Effector memory CD4-positive, alpha-beta T cell (primary cell): ENCODE measurements around the gene ERCC2.
"Not testable (repeated sequence)": the region's sequence is repeated elsewhere in the genome, so short reads cannot be mapped to it uniquely, and the experiment has no call there.

Experiments used
- DNase-seq, 3 donors: peaks; one replicate each; pipeline ENCODE4 v3.0.0-alpha.2; 2020
- H3K27ac ChIP-seq: 2 replicates; pipeline ENCODE4 v1.7.0; 2013; ENCODE audit warnings: mild to moderate bottlenecking, low read length, moderate library complexity; ENCODE audit not compliant: insufficient read depth, poor library complexity, severe bottlenecking
- H3K27me3 ChIP-seq: replicated peaks from 2 replicates; pipeline ENCODE4 v1.7.0; 2013; ENCODE audit warnings: mild to moderate bottlenecking, low read length; ENCODE audit not compliant: insufficient read depth, control insufficient read depth, poor library complexity, severe bottlenecking
- H3K36me3 ChIP-seq: 2 replicates; pipeline ENCODE4 v1.7.0; 2013; ENCODE audit warnings: mild to moderate bottlenecking, low read length, moderate library complexity; ENCODE audit not compliant: control insufficient read depth, insufficient read depth
- H3K4me1 ChIP-seq: 2 replicates; pipeline ENCODE4 v1.7.0; 2013; ENCODE audit warnings: low read length, mild to moderate bottlenecking; ENCODE audit not compliant: control insufficient read depth, insufficient read depth, poor library complexity, severe bottlenecking
- H3K4me3 ChIP-seq: 2 replicates; pipeline ENCODE4 v1.7.0; 2013; ENCODE audit warnings: low read length, low read depth, mild to moderate bottlenecking; ENCODE audit not compliant: insufficient read depth, poor library complexity, severe bottlenecking
- H3K9me3 ChIP-seq: 2 replicates; pipeline ENCODE4 v1.7.0; 2013; ENCODE audit warnings: mild to moderate bottlenecking, low read length, moderate library complexity; ENCODE audit not compliant: control insufficient read depth

Gene ERCC2

DNA sequence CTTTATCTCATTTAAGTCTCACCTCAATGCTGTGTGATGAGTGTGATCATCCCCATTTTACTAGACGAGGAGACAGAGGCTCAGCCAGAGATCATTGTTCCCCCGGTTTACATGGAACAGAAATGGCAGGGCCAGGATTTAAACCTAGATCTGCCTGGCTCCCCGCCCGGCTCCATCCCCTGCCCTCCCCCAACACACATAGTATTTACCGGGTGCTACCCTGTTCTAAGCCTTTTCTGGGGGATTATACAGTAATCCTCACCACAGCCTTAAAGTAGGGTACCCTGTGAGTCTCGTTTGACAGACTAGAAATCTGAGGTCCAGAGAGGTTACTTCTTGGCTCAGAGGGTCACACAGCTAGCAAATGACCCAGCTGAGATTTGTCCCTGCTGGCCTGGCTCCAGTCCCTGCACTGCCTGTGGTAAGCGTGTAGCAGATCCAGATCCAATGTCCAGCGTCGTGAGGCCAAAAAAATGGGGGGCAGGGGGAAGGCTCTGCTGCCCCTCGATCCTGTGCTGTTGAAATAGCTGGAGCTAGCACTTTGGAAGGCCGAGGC, 33.6 kb downstream of the ERCC2 start:
- Histone ChIP-seq H3K9me3 (no peaks in the 10 kb centered on the region), H3K4me1 (peaks cover 7% of the 10 kb centered on the region), H3K27ac (no peak overlapping the region), H3K4me3 (no peak overlapping the region), H3K27me3 (peaks cover 15% of the 10 kb centered on the region), H3K36me3 (no peaks in the 10 kb centered on the region)
- DNase-seq: no peak

DNA sequence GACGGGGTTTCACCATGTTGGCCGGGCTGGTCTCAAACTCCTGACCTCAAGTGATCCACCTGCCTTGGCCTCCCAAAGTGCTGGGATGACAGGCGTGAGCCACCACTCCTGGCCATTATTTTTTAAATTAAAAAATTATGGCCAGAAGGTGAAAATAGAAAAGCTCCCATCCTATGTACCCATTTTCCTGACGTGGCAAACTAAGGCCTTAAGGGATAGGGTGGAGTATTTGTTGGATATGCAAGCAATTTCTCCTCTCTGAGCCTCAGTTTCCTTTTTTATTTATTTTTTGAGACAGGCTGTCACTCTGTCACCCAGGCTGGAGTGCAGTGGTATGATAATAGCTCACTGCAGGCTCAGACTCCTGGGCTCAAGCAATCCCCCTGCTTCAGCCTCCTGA, 35.5 kb downstream of the ERCC2 start:
- H3K27me3 ChIP-seq, DNase-seq, H3K4me3 ChIP-seq, H3K36me3 ChIP-seq, H3K4me1 ChIP-seq, H3K27ac ChIP-seq, H3K9me3 ChIP-seq: not testable (repeated sequence)

DNA sequence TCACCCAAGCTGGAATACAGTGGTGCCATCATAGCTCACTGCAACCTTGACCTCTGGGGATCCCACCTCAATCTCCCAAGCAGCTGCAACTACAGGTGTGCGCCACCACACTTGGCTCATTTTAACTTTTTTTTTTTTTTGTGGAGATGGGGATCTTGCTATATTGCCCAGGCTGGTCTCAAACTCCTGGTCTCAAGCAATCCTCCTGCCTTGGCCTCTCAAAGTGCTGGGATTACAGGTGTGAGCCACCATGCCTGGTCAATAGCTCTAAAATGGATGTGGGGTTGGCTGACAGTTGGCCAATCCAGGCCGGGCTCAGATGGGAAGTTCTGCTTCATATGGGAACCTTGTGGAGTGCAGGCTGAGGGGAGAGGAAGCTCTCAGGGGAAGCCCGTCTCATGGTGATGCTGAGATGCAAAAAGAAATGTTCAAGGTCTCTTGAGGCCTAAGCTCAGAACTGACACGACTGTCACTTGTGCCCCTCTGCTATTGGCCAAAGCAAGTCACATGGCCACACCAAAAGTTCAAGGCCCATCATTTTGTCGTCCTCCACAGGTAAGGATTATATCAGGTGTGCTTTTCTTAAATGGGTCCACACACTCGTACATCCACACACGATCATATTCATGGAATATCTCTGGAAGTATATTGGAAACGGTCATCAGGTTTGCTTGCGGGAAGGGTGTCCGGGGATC, 36.6 kb downstream of the ERCC2 start:
- no peaks in the 10 kb centered on the region for H3K27me3 ChIP-seq
- no peaks in the 10 kb centered on the region for H3K9me3 ChIP-seq
- H3K4me3 ChIP-seq: no peak overlapping the region
- no peaks in the 10 kb centered on the region for H3K4me1 ChIP-seq
- DNase-seq: no peak
- no peaks in the 10 kb centered on the region for H3K36me3 ChIP-seq
- H3K27ac ChIP-seq: no peak overlapping the region

DNA sequence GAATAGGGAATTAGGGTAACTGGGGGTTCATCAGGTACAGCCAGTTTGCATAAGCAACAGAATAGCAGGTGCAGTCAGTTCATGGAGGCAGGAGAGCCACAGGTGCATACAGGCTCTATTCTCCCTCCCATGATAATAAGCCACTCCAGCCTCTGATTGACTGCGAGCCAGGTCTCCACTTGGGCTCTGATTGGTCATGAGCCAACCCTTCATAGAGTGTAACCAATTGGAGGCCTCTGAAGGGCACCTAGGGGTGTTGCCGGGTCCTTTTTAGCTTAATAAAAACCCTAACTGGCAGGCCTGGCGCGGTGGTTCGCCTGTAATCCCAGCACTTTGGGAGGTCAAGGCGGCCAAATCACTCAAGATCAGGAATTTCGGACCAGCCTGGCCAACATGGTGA, 39.0 kb downstream of the ERCC2 start:
- DNase-seq: no peak
- Histone ChIP-seq H3K36me3 (no peaks in the 10 kb centered on the region), H3K4me3 (no peak overlapping the region), H3K27ac (no peak overlapping the region), H3K9me3 (no peaks in the 10 kb centered on the region), H3K4me1 (no peaks in the 10 kb centered on the region), H3K27me3 (no peaks in the 10 kb centered on the region)

DNA sequence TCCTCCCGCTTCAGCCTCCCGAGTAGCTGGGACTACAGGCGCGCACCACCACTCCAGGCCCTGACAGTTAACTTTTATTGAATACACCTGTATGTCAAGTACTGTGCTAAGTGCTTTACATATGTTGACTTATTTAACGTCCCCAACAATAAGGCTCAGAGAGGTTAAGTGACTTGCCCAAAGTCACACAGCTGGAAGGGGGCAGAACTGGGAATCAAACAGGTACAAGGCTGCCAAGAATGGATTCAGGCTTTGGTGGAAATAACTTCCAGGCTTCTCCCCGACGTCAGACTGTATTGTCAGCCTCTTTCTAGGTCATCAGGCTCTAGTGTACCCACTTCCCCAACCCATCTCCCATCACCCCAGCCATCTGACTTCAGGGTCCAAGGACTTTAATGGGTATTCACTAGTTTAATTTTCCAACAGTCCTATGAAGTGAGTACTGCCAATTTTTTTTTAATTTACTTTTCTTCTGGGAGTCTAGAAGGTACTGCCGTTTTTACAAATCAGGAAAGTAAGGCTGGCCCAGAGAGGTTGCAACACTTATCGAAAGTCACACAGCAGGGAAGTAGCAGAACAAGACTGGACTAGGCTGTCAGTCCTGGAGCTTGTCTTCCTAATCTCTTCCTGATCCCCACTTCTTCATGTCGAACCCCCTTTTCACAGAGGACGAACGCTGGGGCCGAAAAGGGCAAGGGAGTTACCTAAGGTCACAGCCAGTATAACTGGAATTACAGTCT, 42.8 kb downstream of the ERCC2 start:
- Histone ChIP-seq H3K27ac (no peak overlapping the region), H3K4me3 (no peak overlapping the region), H3K4me1 (no peaks in the 10 kb centered on the region), H3K27me3 (peaks cover 14% of the 10 kb centered on the region), H3K36me3 (no peaks in the 10 kb centered on the region), H3K9me3 (no peaks in the 10 kb centered on the region)
- DNase-seq: no peak

DNA sequence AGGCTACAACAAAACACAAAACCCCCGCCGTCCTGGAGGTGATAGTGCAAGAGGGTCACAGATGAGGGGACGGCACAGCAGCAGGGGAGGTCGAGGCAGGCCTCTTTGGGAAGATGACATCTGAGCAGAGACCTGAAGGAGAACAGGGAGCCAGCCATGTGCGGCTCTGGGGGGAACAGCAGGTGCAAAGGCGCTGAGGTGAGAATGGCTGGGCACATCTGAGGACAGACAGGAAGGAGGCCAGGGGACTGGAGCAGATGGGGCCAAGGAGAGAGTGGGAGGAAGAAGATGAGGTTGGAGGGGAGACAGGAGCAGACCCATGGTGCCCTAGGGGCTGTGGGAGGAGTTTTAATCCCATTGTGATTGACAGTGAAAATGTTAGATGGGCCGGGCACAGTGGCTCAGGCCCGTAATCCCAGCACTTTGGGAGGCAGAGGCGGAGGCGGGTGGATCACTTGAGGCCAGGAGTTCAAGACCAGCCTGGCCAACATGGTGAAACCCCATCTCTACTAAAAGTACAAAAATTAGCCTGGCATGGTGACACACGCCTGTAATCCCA, 45.9 kb downstream of the ERCC2 start:
- no peak for DNase-seq
- no peak overlapping the region for H3K4me3 ChIP-seq
- no peaks in the 10 kb centered on the region for H3K4me1 ChIP-seq
- H3K27me3 ChIP-seq: peaks cover 16% of the 10 kb centered on the region
- no peaks in the 10 kb centered on the region for H3K36me3 ChIP-seq
- no peak overlapping the region for H3K27ac ChIP-seq
- H3K9me3 ChIP-seq: no peaks in the 10 kb centered on the region

DNA sequence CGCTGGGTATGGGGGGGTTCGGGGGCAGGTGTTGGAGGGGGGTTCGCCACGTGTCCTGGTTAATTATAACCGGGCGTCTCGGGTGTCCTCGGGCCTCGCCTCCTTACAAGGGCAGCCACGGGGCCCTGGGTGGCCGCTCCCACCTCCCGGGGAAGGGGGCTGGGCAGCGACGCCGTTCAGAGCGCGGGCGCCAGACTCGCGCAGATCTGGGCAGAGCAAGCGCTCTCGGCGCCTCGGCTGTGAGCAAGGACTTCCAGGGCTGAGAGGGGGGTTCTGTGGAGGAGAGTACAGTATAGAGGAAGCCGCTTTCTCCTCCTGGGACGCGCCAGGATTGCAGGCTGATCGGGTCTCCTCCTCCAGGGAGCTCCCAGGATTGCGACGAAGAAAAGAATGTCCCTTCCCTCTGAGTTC, 46.7 kb downstream of the ERCC2 start:
- Histone ChIP-seq H3K27ac (no peak overlapping the region), H3K9me3 (no peaks in the 10 kb centered on the region), H3K4me3 (no peak overlapping the region), H3K36me3 (no peaks in the 10 kb centered on the region), H3K27me3 (peaks cover 18% of the 10 kb centered on the region), H3K4me1 (no peaks in the 10 kb centered on the region)
- no peak for DNase-seq

DNA sequence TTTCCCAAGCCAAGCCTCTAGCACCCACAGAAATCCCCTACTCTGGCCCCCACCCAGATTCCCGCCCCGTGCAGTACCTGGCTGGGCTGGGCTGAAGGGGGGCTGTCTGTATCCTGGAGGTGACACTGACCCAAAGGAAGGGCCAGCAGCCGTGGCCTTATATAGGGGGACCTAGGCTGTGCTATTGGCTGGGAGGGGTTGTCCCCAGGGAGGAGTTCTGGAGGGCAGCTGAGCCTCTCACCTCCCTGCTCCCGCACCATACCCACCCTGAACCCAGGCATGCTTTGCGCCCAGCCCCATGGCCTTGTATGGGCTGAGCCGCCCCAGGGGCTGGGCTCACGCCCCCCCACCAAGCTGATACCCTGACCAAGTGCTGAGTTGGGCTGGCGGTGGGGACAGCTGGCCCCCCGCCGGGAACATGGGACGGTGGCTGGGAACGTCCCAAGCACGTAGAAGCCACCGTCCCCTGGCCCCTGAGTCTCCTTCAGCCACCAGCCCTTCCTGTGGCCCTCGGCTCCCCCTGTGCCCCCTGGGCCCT, 47.6 kb downstream of the ERCC2 start, which contains the start of gene CKM:
CKM (minus strand) TSS at position 132 of the 538 bp plus-strand sequence. CDS start 3,162 bp downstream, outside the sequence.
- Histone ChIP-seq H3K4me1 (no peaks in the 10 kb centered on the region), H3K27ac (no peak within 1 kb of the TSS), H3K36me3 (no peaks in the 10 kb centered on the region), H3K4me3 (no peak within 1 kb of the TSS), H3K27me3 (peaks cover 24% of the 10 kb centered on the region), H3K9me3 (no peaks in the 10 kb centered on the region)
- DNase-seq: no peak

DNA sequence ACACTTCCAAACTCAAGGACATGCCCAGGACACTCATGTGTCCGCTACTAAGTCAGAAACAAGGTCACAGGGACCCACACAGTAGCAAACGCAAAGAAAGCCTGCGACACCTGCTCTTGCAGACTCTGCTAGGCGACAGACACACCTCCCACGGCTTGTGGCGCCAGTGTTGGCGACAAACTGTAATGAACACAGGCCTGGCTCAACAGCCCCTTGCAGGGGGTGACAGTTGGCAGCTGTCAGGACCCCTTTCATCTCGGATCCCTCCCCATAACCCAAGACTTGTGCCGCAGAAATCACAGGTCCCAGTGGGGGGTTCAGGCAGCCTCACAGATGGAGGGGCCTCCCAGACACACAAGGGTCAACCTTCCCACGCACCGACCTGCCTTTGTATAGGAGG, 48.1 kb downstream of the ERCC2 start:
- Histone ChIP-seq H3K27me3 (peaks cover 24% of the 10 kb centered on the region), H3K9me3 (no peaks in the 10 kb centered on the region), H3K4me3 (no peak overlapping the region), H3K27ac (no peak overlapping the region), H3K36me3 (no peaks in the 10 kb centered on the region), H3K4me1 (no peaks in the 10 kb centered on the region)
- DNase-seq: no peak

DNA sequence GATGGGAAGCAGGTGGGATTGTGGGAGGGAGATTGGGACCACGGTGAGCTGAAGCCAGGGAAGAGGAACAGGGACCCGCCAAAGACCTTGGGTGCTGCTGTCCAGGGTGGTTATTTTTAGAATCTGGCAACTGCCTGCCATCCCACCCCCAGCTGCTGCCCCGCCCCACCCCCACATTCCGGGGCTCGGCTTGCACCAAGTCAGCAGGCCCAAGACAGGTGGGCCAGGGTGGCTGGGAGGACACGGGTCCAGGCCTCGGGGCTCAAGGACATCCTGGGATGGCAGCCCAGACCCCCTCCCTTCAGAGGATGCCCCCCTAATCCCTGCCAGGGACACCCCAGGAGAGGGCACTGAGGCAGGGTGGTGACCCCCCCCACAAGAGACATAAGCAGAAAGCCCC, 48.5 kb downstream of the ERCC2 start:
- H3K27ac ChIP-seq: no peak overlapping the region
- H3K27me3 ChIP-seq: peaks cover 24% of the 10 kb centered on the region
- no peak for DNase-seq
- H3K9me3 ChIP-seq: no peaks in the 10 kb centered on the region
- no peaks in the 10 kb centered on the region for H3K4me1 ChIP-seq
- no peak overlapping the region for H3K4me3 ChIP-seq
- no peaks in the 10 kb centered on the region for H3K36me3 ChIP-seq
